HepG2 (cell line): ENCODE results near the gene FTL. TPM values are rescaled to one million over a fixed set of nuclear protein-coding genes. Genes with fewer than 3 reads are reported as not detected.

Experiments used
- BRD4 ChIP-seq: sonication (generic); formaldehyde crosslinking; IDR thresholded peaks from 2 replicates; pipeline ENCODE4 v1.4.0; 2020; ENCODE audit warnings: missing genetic modification reagents
- E2F2 ChIP-seq: sonication (generic); formaldehyde crosslinking; IDR thresholded peaks from 2 replicates; pipeline ENCODE4 v1.4.0; 2020; ENCODE audit warnings: missing genetic modification reagents, borderline replicate concordance
- GABPA ChIP-seq, 2 experiments: IDR thresholded peaks; 2 replicates each; pipeline ENCODE4 v1.6.1; 2011 to 2016; ENCODE audit warnings: low read depth in 2 of 2, low read length in 1 of 2, missing biosample characterization in 1 of 2, missing genetic modification characterization in 1 of 2
- IKZF1 ChIP-seq: fragments of 450-650 bp; IDR thresholded peaks from 2 replicates; pipeline ENCODE4 v1.7.1; 2016
- JDP2 ChIP-seq: sonication (generic); formaldehyde crosslinking; IDR thresholded peaks from 2 replicates; pipeline ENCODE4 v1.8.1; 2022; ENCODE audit warnings: missing genetic modification reagents, borderline replicate concordance
- MBD4 ChIP-seq: IDR thresholded peaks from 2 replicates; pipeline ENCODE4 v1.6.1; 2012; ENCODE audit warnings: low read length, inconsistent platforms, borderline replicate concordance
- RARG ChIP-seq: sonication (generic); formaldehyde crosslinking; IDR thresholded peaks from 2 replicates; pipeline ENCODE4 v1.4.0; 2020; ENCODE audit warnings: low read depth, mild to moderate bottlenecking, missing genetic modification reagents
- RBAK ChIP-seq: sonication (generic); formaldehyde crosslinking; IDR thresholded peaks from 2 replicates; pipeline ENCODE4 v1.5.1; 2020; ENCODE audit warnings: mild to moderate bottlenecking, missing genetic modification reagents
- TFDP2 ChIP-seq: sonication (generic); formaldehyde crosslinking; IDR thresholded peaks from 2 replicates; pipeline ENCODE4 v1.4.0; 2020; ENCODE audit warnings: missing genetic modification reagents
- THAP8 ChIP-seq: sonication (generic); formaldehyde crosslinking; IDR thresholded peaks from 2 replicates; pipeline ENCODE4 v1.5.1; 2020; ENCODE audit warnings: missing genetic modification reagents, mild to moderate bottlenecking, borderline replicate concordance
- ZBTB39 ChIP-seq: sonication (generic); formaldehyde crosslinking; IDR thresholded peaks from 2 replicates; pipeline ENCODE4 v1.5.0; 2020; ENCODE audit warnings: missing genetic modification reagents
- ZBTB4 ChIP-seq: sonication (generic); formaldehyde crosslinking; IDR thresholded peaks from 2 replicates; pipeline ENCODE4 v1.4.0; 2020; ENCODE audit warnings: missing genetic modification reagents, mild to moderate bottlenecking, borderline replicate concordance
- ZFP36L1 ChIP-seq: sonication (generic); formaldehyde crosslinking; IDR thresholded peaks from 2 replicates; pipeline ENCODE4 v1.8.0; 2022; ENCODE audit warnings: mild to moderate bottlenecking, missing genetic modification reagents, moderate library complexity
- ZNF234 ChIP-seq: sonication (generic); formaldehyde crosslinking; conservative IDR thresholded peaks from 2 replicates; pipeline ENCODE4 v1.5.1; 2020; ENCODE audit warnings: mild to moderate bottlenecking, missing genetic modification reagents
- ZNF276 ChIP-seq: sonication (generic); formaldehyde crosslinking; IDR thresholded peaks from 2 replicates; pipeline ENCODE4 v1.4.0; 2020; ENCODE audit warnings: mild to moderate bottlenecking, low read depth, missing genetic modification reagents
- ZNF326 ChIP-seq: sonication (generic); formaldehyde crosslinking; IDR thresholded peaks from 2 replicates; pipeline ENCODE4 v1.4.0; 2020; ENCODE audit warnings: missing genetic modification reagents, borderline replicate concordance
- ZNF549 ChIP-seq: sonication (generic); formaldehyde crosslinking; IDR thresholded peaks from 2 replicates; pipeline ENCODE4 v1.5.0; 2020; ENCODE audit warnings: missing genetic modification reagents
- ZNF562 ChIP-seq: sonication (generic); formaldehyde crosslinking; IDR thresholded peaks from 2 replicates; pipeline ENCODE4 v1.8.0; 2022; ENCODE audit warnings: missing genetic modification reagents, borderline replicate concordance
- polyA plus RNA-seq, 8 experiments: library from polyadenylated mRNA; depleted of rRNA in 3 of 8; stranded (reverse) in 7 of 8; unstranded in 1 of 8; fragments of >200 nt; fragmentation: Illumina TruSeq in 4 of 8; extraction: Trizol in 4 of 8; gene quantifications; 2 replicates each; pipeline versions ENCODE4 v1.2.1 to v1.2.3, GENCODE V29; 2011 to 2016; ENCODE audit warnings: low read depth in 4 of 8, missing spikeins in 1 of 8, mixed read lengths in 1 of 8; ENCODE audit not compliant: insufficient read depth in 1 of 8
- total RNA-seq, 5 experiments: library from RNA; depleted of rRNA; stranded (reverse); fragments of >200 nt; fragmentation: Illumina TruSeq; extraction: Trizol; gene quantifications; 2 replicates each; pipeline ENCODE4 v1.2.3, GENCODE V29; 2016; ENCODE audit warnings: low read depth in 1 of 5

Gene FTL
- total and polyA plus RNA-seq, 2 of the 13 experiments (the other 11 are each of a cell fraction or from before 2014, with no cell fraction given), result 2,721 to 8,800 TPM

GRCh38 chr19:48933382-48933932 is 31.7 kb upstream of the FTL start, which contains the start of gene DHDH (continued):
- 0 out of 2 replicates have a peak, but pooled peaks have one; percentile 24 for TF ChIP-seq ZNF276 (CRISPR knock-in tag)
- peak; percentile 47; the same call in 1 of the 2 replicates for TF ChIP-seq TFDP2 (CRISPR knock-in tag)
- no peak for TF ChIP-seq GABPA (IDR thresholded peaks at IDR 0.05; ENCODE audit: low read depth, low read length)
- peak; percentile 20; the same call in 1 of the 2 replicates for TF ChIP-seq GABPA (CRISPR knock-in tag; IDR thresholded peaks at IDR 0.05; ENCODE audit: low read depth)
- no peak for TF ChIP-seq THAP8
- no peak for TF ChIP-seq ZFP36L1
- TF ChIP-seq ZNF234 (CRISPR knock-in tag), result no peak
- TF ChIP-seq ZBTB39 (CRISPR knock-in tag), result no peak
- no peak for TF ChIP-seq MBD4
- no peak for TF ChIP-seq IKZF1
- TF ChIP-seq BRD4, result no peak
- no peak for TF ChIP-seq ZNF326 (CRISPR knock-in tag)
- TF ChIP-seq E2F2 (CRISPR knock-in tag), result no peak
- TF ChIP-seq ZNF562, result no peak
- no peak for TF ChIP-seq RBAK (CRISPR knock-in tag)
- no peak for TF ChIP-seq ZBTB4
- TF ChIP-seq JDP2 (CRISPR knock-in tag), result no peak
- TF ChIP-seq ZNF549 (CRISPR knock-in tag), result no peak
- no peak for TF ChIP-seq RARG (CRISPR knock-in tag)
